Heart left ventricle (tissue), 16 donors: ENCODE results near the gene KCNIP3. TPM values are rescaled to one million over a fixed set of nuclear protein-coding genes. Genes with fewer than 3 reads are reported as not detected.

Source experiments
- ATAC-seq, 4 donors: fragments of 200-7000 bp; cut with Tn5 transposase; one replicate each; pipeline ENCODE4 v1.9.1; 2020 to 2022; ENCODE audit warnings: moderate library complexity in 4 of 4, mild to moderate bottlenecking in 3 of 4, moderate number of reproducible peaks in 1 of 4
- DNase-seq, 5 donors: peaks; one replicate each; pipeline ENCODE4 v3.0.0-alpha.2; 2020
- H3K27ac ChIP-seq, 12 donors: fragments of 200-600 bp; sonication (generic) in 4 of 12; one replicate each; pipeline versions ENCODE4 v1.5.0 to v1.8.0; 2016 to 2022; ENCODE audit warnings: mild to moderate bottlenecking in 2 of 12
- H3K27me3 ChIP-seq, 9 donors: fragments of 200-600 bp; sonication (generic) in 2 of 9; one replicate each; pipeline versions ENCODE4 v1.5.1 to v1.8.0; 2016 to 2022; ENCODE audit warnings: mild to moderate bottlenecking in 3 of 9
- H3K36me3 ChIP-seq, 9 donors: fragments of 200-600 bp; sonication (generic) in 2 of 9; one replicate each; pipeline versions ENCODE4 v1.5.0 to v1.8.0; 2018 to 2022; ENCODE audit warnings: mild to moderate bottlenecking in 2 of 9
- H3K4me1 ChIP-seq, 12 donors: fragments of 200-600 bp; sonication (generic) in 4 of 12; one replicate each; pipeline versions ENCODE4 v1.5.0 to v1.8.0; 2016 to 2022; ENCODE audit warnings: mild to moderate bottlenecking in 3 of 12
- H3K4me3 ChIP-seq, 12 donors: fragments of 200-600 bp; sonication (generic) in 4 of 12; one replicate each; pipeline versions ENCODE4 v1.5.0 to v1.8.0; 2017 to 2022; ENCODE audit warnings: mild to moderate bottlenecking in 9 of 12, moderate library complexity in 4 of 12
- H3K9me3 ChIP-seq, 12 donors: fragments of 200-600 bp; sonication (generic) in 4 of 12; one replicate each; pipeline versions ENCODE4 v1.5.0 to v1.8.0; 2016 to 2022; ENCODE audit warnings: mild to moderate bottlenecking in 1 of 12
- CTCF ChIP-seq, 12 donors: fragments of 200-600 bp; sonication (generic) in 4 of 12; IDR thresholded peaks; one replicate each; pipeline versions ENCODE4 v1.5.0 to v1.8.0; 2018 to 2022; ENCODE audit warnings: antibody characterized with exemption in 12 of 12, mild to moderate bottlenecking in 5 of 12
- POLR2A ChIP-seq, 2 donors: fragments of 450-650 bp; IDR thresholded peaks; one replicate each; pipeline ENCODE4 v1.6.1; 2017; ENCODE audit warnings: antibody characterized with exemption in 2 of 2, mild to moderate bottlenecking in 2 of 2, moderate library complexity in 2 of 2
- WGBS, 4 donors: extraction: QIAGEN DNeasy Blood & Tissue Kit in 2 of 4; methylation state at CpG; one replicate each; pipeline versions ENCODE4 v1.1.5 to v1.1.7; 2013 to 2018; 5-methylcytosine and 5-hydroxymethylcytosine counted together
- intact Hi-C, 10 donors: fragments of 100-400 bp; cut with DNase I; formaldehyde crosslinking; loops; one replicate each; pipeline versions ENCODE4 v1.11.1 to v1.14.2; 2022
- polyA plus RNA-seq, 2 donors: library from polyadenylated mRNA; stranded (reverse); fragments of 200-250 nt; gene quantifications; one replicate each; pipeline ENCODE4 v1.2.3, GENCODE V29; 2013
- total RNA-seq, 9 donors: library from RNA; depleted of rRNA in 2 of 9; stranded (reverse); fragments of >200 nt in 2 of 9; fragmentation: NEBNext Ultra II Directional in 3 of 9; extraction: Animal tissue kit (Norgen Biotek cat#: 25700) in 3 of 9; gene quantifications; one replicate each; pipeline versions ENCODE4 v1.1.0 to v1.2.4, GENCODE V29; 2016 to 2023
- donor health status: ischemic (EF 13 %, LVEDD 7.1; RV severe dilation, severe dysfunction).
- donor health status: healthy with polysubstance abuse.
- donor health status: DM: no; HTN: yes; CAD: no.
- donor health status: DM: no; HTN: no; CAD: no.
- donor health status: ischemic (EF 25% LVEDD 6.9; RV normal size, moderate dysfunction).
- donor health status: ischemic (EF 25% LVEDD 5.7; RV mildly dilated, moderate dysfunction).
- donor health status: healthy.
- donor health status: DM: yes; HTN: yes; CAD: no.
- donor health status: ischemic (EF 35%, LVEDD 5.7; RV mildly dilated, moderate dysfunction).
- donor health status: nonischemic (EF 11% LVEDD 7.7; RV severe dilation, severe dysfunction).
- donor health status: DM: yes; HTN: yes; CAD: no.
- donor health status: PGD.
- donor health status: ischemic (EF 29% LVEDD 5.4; RV normal size, mild dysfunction).
- donor health status: nonischemic (EF 23%, LVEDD 6.1; RV moderate dilation, normal function).

KCNIP3 gene
- total and polyA plus RNA-seq, 11 donors: 2.7 to 8.3 (median 4.0) TPM

GRCh38 chr2:95275151-95275515, 22.0 kb upstream of the KCNIP3 start:
- peak in 3 of 5 donors; percentile 2 to 19 (median 17) for DNase-seq
- TF ChIP-seq POLR2A (IDR thresholded peaks at IDR 0.05) (no peak), CTCF (IDR thresholded peaks at IDR 0.05) (no peak)
- WGBS, 4 donors: 90 to 98% (median 96%) methylated on average over 3 to 4 of the region's 4 CpGs

GRCh38 chr2:95275601-95276243, 21.4 kb upstream of the KCNIP3 start:
- Histone ChIP-seq H3K36me3 (no peaks in the 10 kb centered on the region), H3K27ac (no peak overlapping the region), H3K27me3 (no peaks in the 10 kb centered on the region), H3K4me3 (no peak overlapping the region), H3K9me3 (no peaks in the 10 kb centered on the region), H3K4me1 (no peaks in the 10 kb centered on the region)
- intact Hi-C loops: no loop called here
- 89 to 96% (median 91%) methylated on average over 15 to 28 of the region's 28 CpGs for WGBS, 4 donors
- ATAC-seq (no peak), DNase-seq (peak in 2 of 5 donors; percentile 19 to 59)
- TF ChIP-seq CTCF (IDR thresholded peaks at IDR 0.05): no peak

More at GRCh38 chr2:95275151-95275515, 22.0 kb upstream of the KCNIP3 start:
- Histone ChIP-seq H3K36me3 (no peaks in the 10 kb centered on the region), H3K4me1 (no peaks in the 10 kb centered on the region), H3K4me3 (no peak overlapping the region), H3K27ac (no peak overlapping the region), H3K27me3 (no peaks in the 10 kb centered on the region), H3K9me3 (no peaks in the 10 kb centered on the region)
- ATAC-seq: no peak
- intact Hi-C loops: no loop called here

- DNase-seq (peak in 2 of 5 donors; percentile 15 to 41), ATAC-seq (no peak)
- H3K4me1 ChIP-seq: no peaks in the 10 kb centered on the region
- no peak overlapping the region for H3K27ac ChIP-seq
- no peaks in the 10 kb centered on the region for H3K36me3 ChIP-seq
- WGBS, 4 donors: 86 to 91% (median 88%) methylated on average over 15 to 22 of the region's 22 CpGs
- H3K27me3 ChIP-seq: no peaks in the 10 kb centered on the region
- no peak for TF ChIP-seq CTCF (IDR thresholded peaks at IDR 0.05)
- no peak for TF ChIP-seq POLR2A (IDR thresholded peaks at IDR 0.05)
- intact Hi-C loops: no loop called here
- no peak overlapping the region for H3K4me3 ChIP-seq
- H3K9me3 ChIP-seq: no peaks in the 10 kb centered on the region
Observed at GRCh38 chr2:95276244-95276887, 20.8 kb upstream of the KCNIP3 start.

- 86 to 96% (median 93%) methylated on average over 1 to 9 of the region's 9 CpGs for WGBS, 4 donors
- intact Hi-C loops: no loop called here
- Histone ChIP-seq H3K27me3 (no peaks in the 10 kb centered on the region), H3K27ac (no peak overlapping the region), H3K9me3 (no peaks in the 10 kb centered on the region), H3K36me3 (no peaks in the 10 kb centered on the region), H3K4me3 (no peak overlapping the region), H3K4me1 (no peaks in the 10 kb centered on the region)
- no peak for ATAC-seq
- TF ChIP-seq CTCF (IDR thresholded peaks at IDR 0.05) (no peak), POLR2A (IDR thresholded peaks at IDR 0.05) (no peak)
- DNase-seq: peak in 1 of 5 donors; percentile 61
Observed at GRCh38 chr2:95276888-95277245, 20.3 kb upstream of the KCNIP3 start.
